DMS114 treated with DMSO at 0.1 percent for 48 hours (cell line): ENCODE results near the gene DOCK1.

Source experiments
- DNase-seq: peaks from one replicate; lab custom pipeline; 2025; ENCODE audit not compliant: unreplicated experiment; lab: John Stamatoyannopoulos, UW

The DOCK1 gene

DNA sequence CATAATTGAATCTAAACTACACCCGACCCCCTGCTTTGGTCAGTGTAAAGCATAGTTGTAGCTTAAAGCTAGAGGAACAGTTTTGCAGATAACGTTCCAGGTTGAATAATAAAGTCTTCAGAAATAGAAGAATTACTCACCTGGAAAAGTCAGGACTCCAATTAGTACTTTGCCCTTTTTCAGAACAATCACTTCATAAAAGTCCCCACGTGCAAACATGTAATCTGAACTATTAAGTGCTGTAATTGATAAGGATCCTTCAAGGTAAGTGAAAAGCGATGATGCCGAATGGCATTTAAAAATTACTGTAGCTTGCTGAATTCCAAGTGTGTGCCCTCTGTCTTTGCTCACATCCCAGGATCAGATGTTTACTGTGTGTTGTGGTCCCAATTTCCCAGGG, 344.8 kb downstream of the DOCK1 start:
- no peak for DNase-seq

DNA sequence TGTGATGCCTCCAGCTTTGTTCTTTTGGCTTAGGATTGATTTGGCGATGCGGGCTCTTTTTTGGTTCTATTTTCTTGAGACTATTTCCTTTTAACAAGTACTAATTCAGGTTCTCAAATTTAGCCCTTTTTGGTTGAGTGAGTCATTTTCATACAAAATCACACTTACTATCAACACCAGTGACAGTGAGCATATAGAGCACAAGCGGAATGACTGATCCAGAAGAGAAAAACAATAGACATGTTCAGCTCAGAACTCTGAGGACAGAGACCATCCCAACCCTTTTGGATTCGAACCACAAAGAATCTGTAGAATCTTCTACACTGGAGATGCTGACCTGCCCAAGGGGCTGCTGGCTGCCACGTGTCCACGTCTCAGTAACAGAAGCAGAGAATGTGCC, 347.6 kb downstream of the DOCK1 start:
- no peak for DNase-seq

DNA sequence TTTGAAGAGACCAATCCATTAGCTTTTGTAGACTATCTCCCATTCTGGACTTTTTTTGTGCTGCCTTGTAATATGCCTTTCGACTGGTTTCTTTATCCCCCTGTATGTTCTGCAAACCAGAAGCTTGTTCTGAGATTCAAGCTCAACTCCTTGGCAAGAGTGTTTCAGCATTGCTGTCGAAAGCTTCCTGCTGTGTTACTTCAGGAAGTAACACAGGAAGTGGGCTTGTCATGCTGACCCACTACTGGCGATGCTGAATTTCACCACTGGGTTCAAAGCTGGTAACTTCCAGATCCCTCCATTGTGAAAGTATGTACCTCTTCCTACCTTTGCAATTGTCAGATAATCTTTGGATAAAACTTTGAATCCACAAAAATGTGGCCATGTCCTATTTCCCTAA, 349.0 kb downstream of the DOCK1 start:
- no peak for DNase-seq

DNA sequence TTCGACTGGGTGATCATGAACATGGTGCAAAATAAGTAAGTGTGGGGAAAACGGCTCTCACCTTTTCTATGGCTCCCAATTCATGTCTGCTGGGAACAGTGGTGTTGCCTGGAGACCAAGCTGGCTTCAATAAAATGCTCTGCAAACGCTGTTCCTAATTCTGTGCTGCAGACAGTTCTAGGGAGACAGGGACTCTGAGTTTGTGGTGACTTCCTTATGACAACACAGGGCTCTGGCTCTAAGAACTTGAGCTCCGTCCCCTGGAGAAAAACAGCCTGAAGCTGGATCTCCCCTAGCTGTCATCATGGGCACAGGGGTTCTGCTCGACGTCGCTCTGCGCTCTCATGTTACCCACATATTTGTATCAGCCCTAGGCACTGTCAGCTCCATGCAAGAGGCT, 352.2 kb downstream of the DOCK1 start:
- DNase-seq: no peak

DNA sequence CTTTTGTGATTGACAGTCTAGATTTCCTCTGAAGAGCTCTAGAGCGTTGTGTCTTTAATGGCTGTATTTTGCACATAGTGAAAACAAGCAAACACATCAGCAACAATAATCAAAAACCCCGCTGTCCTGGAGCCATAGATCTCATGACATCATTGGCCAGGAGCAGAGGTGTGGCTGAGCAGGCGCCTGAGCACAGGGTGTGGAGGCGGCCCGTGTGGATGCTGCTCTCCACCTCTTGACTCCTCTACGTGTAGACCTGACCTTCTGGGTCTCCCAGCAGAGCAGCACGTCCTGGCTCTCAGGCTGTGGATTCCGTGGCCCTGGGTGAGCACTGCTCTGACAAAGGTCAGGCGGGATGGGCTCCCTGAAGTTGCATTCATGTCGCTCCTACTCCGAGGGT, 354.1 kb downstream of the DOCK1 start:
- no peak for DNase-seq

DNA sequence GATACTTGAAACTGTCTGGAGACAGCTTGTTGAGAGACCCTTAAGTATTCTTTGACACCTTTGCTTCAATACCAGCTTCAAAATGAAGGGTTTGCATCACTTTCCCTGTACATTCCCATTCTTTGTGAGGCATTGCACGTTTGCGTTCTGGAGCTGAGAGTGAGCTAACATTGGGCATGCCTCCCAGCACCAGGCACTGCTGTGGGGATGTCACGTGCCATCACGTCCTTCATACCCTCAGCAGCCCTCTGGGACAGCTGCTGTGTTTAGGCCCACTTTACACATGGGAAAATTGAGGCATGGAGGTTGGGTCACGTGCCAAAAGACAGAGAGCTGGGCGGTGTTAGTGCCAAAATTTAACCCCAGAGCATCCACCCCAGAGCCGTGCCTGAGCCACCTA, 357.4 kb downstream of the DOCK1 start:
- no peak for DNase-seq

DNA sequence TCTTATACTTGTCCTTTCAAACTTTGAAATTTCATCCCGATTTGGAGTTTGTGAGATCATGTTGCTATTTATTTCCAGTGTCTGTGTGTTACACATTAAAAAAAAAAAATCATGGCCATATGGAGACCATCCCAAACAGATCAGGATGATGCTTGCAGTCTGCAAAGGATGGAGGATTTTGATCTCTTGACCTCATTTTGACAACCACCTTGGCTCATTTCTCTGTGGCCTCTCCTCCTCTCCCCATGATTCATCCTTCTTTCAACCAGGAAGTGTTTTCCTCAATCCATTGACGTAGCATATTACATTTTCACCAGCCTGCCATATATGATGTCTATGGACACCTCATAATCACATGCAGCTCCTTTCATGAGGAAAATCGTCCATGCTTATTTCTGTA, 360.1 kb downstream of the DOCK1 start:
- no peak for DNase-seq

DNA sequence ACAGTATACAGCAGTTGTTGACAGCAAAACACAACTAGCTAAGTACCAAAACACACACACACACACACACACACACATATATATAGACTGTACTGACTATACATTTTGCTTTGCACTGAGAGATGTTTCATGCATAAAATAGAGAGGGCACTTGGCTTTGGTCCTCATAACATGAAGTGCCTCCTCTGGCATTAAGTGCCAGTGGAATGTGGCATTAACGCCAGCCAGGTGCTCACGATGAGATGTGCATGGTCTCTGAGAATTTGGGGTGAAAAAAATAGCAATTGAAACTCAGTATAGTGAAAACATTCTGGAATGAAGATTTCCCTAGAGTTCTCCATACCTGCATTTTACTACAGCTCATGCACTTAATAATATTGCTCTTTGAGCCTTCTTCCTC, 361.2 kb downstream of the DOCK1 start:
- DNase-seq: no peak

DNA sequence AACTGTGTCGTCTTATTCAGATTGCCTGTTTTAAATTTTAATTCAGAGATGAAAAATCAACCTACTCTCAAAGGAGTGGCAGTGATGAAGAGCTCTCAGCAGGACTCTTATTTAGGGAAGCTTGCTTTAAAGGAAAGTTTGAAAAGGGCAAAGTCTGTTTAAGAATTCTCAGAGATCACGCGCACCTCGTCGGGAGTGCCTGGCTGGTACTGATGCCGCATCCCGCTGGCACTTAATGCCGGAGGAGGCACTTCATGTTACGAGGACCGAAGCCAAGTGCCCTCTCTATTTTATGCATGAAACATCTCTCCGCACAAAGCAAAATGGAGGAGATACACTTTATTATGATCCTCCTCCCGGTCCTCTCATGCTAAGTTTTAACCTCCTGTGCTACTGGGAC, 362.2 kb downstream of the DOCK1 start:
- DNase-seq: no peak

DNA sequence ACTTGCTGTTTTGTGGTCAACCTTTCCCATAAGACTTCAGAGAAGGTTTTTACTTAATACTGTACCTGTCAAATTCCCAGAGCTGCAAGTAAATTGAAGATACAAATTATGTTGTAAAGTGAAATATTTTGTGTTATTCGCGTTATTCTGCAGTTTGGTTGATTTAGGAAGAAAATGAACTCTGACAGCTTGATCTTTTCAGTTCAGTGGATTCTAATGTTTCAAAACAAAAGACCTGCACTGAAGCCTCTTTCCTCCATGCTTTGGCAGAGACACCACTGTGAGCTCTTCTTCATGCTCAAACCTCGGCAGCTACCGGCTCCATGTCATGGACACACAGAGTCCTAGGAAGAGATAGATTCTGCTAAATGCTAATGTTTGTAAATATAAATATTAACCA, 366.8 kb downstream of the DOCK1 start:
- DNase-seq: no peak

DNA sequence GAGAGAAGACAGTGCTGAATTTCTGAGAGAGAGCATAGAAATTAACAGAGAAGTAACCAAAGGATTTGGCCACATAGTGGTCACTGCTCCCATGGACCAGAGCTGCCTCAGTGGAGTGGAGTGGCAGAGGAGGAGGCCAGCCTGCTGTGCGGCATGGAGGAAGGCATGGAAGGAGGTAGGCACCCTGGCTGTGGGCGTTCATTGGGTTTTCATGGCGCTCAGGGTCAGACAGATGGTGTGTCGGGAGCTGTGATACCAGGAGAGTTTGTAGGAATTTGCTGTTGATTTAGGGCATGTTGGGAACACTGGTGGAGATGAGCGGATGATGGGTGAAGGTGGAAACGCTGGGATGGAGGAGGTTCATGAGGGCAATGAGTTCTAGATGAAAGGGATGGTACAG, 370.0 kb downstream of the DOCK1 start:
- no peak for DNase-seq

DNA sequence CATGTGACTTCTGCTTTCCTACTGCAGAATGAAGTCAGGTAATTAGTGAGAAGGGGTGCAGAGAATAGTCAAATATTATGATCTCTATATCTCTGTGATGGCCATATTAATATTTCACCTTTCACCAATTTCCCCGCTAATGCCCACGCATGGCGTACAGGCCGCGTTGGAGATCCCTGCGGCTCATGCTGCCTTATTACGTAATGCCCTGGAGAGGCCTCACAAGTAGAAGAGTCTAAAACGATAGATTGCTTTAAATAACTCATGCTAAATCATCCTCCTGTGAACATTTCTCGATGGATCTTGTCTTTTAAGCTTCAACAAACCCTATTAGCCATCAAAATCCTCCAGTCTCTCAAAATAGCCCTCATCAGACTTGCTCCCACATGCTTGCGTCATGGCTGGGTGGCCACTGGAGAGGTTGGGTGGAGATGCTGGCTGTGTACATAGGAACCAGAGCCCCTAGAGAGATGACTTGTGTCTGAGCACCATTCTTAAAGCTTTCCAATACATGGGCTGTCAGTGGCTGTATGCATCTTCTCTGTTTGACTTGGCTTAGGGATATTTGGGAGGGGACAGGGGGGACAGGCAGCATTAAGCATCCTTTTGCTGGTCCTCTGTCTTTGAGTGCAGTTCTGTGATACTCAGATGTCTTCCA, 370.7 kb downstream of the DOCK1 start:
- DNase-seq: no peak

DNA sequence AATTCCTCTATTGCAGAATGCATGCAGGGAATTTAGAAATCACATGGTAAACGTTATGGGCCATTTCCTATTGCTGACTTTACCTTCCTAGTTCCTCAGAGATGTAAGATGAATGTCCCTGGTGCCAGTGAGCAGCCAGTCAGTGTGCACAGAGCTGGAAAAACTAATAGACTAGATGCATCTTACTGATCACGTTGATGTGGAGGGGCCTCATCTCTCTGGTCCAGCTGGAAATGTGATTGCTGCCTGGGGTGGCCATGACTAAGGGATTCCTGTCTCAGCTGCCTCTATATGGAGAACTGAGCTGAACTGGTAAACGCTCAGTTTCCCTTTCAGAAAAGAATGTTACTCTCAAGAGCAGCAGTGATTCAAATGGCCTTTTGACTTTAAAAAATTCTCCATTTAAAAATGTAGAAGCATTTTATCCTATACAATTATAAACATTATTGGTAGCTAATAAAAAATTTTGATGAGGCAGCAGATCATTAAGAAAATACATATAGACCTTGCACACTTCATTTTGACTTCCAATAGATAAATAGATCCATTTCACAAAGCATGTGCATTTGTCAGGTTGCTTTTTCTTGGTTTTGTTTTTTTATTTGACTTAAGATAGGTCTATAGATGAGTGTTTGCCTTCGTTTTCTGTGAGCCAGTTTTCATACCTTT, 371.7 kb downstream of the DOCK1 start:
- DNase-seq: no peak

DNA sequence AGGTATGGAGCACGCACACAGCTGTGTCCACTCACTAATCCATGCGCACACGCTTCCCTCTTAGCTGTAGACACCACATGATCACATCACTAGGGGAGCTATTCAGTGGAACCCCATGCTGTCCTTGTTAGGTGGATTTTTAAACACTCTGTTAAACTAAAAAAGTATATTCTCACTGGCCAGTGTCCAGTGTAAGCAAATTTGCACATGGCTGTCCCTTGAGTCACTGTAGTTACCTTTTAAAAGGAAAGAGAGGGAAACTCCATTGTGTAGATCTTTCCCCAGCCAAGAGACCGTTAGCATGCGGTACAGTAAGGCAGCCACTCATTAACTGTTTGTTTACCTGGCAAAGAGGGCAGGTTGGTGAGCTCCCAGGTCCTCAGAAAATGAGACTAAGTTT, 372.8 kb downstream of the DOCK1 start:
- no peak for DNase-seq

DNA sequence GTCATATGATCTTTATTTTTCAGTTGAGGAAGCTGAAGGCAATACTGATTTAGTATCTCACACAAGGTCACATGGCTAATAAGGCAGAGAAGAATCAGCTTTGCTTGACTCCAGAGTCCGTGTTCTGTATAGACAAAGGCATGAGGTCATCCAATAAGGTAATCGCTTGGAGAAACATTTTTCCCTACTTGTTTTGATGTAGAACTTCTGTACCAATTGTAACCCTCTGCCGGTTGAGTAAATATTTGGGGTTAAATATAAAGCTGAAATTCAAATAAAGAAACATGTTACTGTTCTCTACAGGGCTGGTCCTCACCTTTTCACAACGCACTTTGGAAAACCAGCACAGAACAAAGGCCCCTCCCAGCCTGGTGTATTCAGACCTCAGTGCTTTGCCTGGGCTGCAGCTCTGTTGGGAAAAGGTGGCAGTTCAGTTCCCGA, 374.1 kb downstream of the DOCK1 start:
- DNase-seq: no peak

DNA sequence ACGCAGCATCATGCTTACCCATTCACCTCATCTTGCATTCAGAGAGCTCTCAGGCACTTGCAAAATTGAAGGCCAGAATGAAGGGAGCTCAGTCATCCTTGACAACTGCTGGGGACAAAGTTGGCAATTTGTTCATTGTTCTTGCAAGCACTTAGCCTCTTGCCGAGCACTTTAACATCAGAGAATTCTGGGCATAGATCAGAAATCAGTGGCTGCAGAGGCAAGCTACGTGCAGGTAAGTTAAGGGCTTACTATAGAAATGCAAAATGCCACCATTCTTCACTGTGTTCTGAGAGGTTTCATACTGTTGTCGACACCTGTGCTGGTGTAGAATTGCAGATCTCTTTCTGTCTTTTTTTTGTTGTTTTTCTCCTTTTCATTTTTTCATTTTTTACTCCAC, 375.2 kb downstream of the DOCK1 start:
- DNase-seq: no peak

DNA sequence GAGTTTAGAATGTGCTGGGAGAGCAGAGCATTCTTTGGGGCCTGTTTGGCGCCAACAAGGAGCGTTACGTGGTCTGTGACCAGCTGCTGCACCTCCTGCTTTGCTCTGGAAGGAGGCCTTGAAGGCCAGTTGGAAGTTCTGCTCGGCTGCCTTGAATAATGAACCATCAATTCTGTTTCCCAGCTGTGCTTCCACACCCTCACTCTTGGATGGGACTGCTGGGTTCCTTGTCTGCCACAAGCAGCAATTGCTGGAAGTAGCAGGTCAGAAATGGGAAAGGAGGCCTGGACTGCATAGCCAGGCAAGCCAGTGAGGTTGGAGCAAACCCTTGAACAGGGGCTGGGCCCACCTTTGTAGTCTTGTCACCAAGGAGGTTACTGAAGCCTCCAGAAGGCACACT, 377.8 kb downstream of the DOCK1 start:
- no peak for DNase-seq

DNA sequence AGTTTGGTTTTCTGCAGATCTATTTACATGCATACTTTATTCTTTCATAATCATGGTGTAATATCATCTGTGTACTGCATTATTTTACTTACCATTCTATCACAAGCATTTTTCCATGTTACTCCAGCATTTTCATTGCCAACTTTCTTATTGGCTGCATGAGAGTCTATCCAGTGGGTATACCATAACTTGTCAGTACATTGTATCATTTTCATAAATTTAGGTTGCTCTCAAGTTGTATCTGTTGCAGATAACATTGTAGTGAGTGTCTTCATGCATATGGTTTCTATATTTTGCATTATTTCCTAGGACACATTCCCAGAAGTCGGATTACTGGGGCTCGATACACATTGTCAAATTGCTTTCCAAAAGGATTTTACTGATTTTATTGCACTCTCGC, 378.3 kb downstream of the DOCK1 start:
- DNase-seq: no peak

DNA sequence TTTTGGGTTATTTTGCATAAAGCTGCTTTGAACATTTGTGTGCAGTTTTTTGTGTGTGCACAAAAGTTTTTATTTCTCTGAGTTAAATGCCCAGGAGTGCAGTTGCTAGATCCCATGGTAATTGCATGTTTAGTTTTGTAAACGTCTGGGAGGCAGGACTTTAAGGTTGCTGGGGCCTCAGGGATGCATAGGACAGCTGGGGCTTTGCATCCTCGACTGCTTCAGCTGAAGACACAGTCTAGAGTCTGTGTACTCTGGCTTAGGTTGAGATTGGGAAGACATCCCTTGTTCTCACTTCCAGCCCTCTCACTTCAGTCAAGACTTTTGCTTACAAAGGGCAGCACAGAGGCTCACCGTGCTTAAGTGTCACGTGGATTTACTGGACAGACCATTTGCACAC, 385.6 kb downstream of the DOCK1 start:
- DNase-seq: no peak

DNA sequence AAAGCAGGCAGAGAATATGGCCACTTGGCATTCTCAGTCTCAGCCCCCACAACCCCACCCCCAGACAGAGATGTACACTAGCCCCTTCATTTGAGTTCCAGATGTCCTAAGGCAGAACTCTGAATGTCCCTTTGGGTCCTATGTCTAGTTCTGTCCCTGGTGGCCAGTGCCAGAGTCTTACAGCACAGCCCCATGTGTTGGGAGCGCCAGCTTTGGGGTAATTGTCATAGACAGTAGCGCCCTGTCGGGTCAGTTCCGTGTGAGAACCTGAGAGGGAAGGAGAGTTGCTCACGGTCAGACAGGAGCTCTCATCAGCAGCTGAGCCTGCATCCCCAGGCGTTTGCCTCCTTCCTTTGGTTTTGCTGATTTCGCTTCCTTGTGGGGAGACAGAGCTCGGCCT, 386.1 kb downstream of the DOCK1 start:
- DNase-seq: no peak

DNA sequence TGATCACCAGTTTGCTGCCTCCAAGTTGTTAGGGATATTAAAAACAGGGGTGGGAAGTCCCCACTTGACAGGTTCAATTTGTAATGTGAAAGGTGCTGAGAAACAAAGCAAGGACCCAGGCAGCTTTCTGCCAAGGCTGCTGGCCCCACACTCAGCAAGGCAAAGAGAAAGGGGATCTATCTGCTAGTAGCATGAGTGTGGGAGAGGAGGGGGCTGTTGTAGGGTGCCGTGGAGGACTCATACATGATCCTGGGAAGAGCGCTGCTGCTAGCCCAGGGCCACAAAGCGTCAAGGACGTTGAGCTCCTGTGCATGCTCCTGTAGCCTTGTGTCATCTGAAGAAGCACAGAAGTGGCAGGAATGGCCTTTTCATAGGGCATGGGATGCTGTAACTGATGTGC, 387.7 kb downstream of the DOCK1 start:
- no peak for DNase-seq

DNA sequence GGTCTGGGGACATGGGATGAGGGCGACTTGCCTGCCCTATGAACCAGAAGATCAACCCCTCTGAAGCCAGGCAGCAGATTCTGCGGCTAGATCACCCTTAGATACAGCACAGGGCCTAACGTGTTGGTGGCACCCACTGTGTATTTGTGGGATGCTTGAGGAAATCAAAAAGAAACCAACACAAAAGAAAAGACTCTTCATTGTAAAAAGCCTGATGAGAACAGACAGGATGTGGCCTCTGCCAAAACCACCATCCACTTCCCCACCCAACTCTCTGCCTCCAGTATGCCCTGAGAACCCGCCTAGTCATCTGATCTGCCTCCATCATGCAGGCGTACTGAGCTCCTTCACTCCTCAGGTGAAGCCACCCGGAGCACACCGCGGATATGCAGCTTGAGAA, 388.4 kb downstream of the DOCK1 start:
- no peak for DNase-seq

DNA sequence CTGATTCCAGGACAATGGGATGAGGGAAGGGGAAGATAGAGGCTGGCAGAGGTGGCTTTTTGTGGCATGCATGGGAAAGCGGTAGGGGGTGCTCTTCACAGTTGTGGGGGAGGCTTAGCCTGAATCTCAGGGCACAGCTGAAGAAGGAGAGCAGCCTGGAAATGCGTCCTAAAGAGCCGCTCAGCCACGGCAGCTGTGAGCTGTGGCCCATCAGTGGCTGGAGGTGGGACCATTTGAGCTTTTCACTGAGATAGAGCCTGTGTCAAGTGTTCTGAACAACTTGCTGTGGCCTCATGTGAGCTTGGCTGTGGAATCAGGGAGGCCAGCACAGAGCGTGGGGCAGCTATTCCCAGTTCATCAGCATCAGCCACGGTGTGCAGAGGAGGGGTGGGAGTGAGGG, 391.5 kb downstream of the DOCK1 start:
- no peak for DNase-seq
